Stimulated activated CD4-positive, alpha-beta T cell treated with anti-CD3 and anti-CD28 coated beads, Interleukin-1b, Interleukin-23, amount 100 ng/mL, for 4 hours (primary cell): ENCODE results near the gene MXRA8.

Experiments
- DNase-seq, 2 donors: peaks; one replicate each; pipeline ENCODE4 v3.0.0-alpha.2; 2020; ENCODE audit warnings: low read depth in 2 of 2

The MXRA8 gene

GRCh38 chr1:1349256-1350012 lies 8.9 kb downstream of the MXRA8 start, which contains the start of gene DVL1:
TSS of gene DVL1 (minus strand) at chr1:1349418. CDS start at chr1:1349065, 353 bp downstream.
- DNase-seq: peak; percentile 65 to 77

GRCh38 chr1:1348420-1349255 lies 9.7 kb downstream of the MXRA8 start:
- DNase-seq: no peak

GRCh38 chr1:1347663-1348419 lies 10.5 kb downstream of the MXRA8 start:
- no peak for DNase-seq

- no peak for DNase-seq
These were observed 11.2 kb downstream of the MXRA8 start for GRCh38 chr1:1347026-1347595.

- DNase-seq: no peak
These were observed 11.9 kb downstream of the MXRA8 start for GRCh38 chr1:1346501-1346890.

GRCh38 chr1:1345860-1346500 lies 12.4 kb downstream of the MXRA8 start:
- DNase-seq: no peak

GRCh38 chr1:1345384-1345783 lies 13.0 kb downstream of the MXRA8 start:
- DNase-seq: no peak

- peak; percentile 33 to 43 for DNase-seq
These were observed 13.5 kb downstream of the MXRA8 start for GRCh38 chr1:1344655-1345361.

- DNase-seq: no peak
These were observed 14.4 kb downstream of the MXRA8 start for GRCh38 chr1:1343811-1344421.

- no peak for DNase-seq
These were observed 15.7 kb downstream of the MXRA8 start for GRCh38 chr1:1342584-1343115.

GRCh38 chr1:1342061-1342562 lies 16.2 kb downstream of the MXRA8 start:
- DNase-seq: no peak

GRCh38 chr1:1341549-1342021 lies 16.8 kb downstream of the MXRA8 start:
- no peak for DNase-seq

- DNase-seq: no peak
These were observed 17.4 kb downstream of the MXRA8 start for GRCh38 chr1:1340791-1341548.

GRCh38 chr1:1340185-1340584 lies 18.2 kb downstream of the MXRA8 start:
- DNase-seq: no peak

- no peak for DNase-seq
These were observed 20.1 kb downstream of the MXRA8 start for GRCh38 chr1:1338278-1338677.

GRCh38 chr1:1337793-1338147 lies 20.6 kb downstream of the MXRA8 start:
- peak; percentile 23 to 44 for DNase-seq

GRCh38 chr1:1336931-1337792 lies 21.2 kb downstream of the MXRA8 start:
- DNase-seq: no peak

GRCh38 chr1:1336446-1336845 lies 21.9 kb downstream of the MXRA8 start:
- no peak for DNase-seq
